OCI-LY7 (cell line): ENCODE data around the gene MRPL50. TPM values are rescaled to one million over a fixed set of nuclear protein-coding genes. Genes with fewer than 3 reads are reported as not detected.

ENCODE experiments used
- BruUV-seq: library from RNA; stranded (reverse); fragments of 400-500 nt; replicated peaks from 2 replicates; lab custom pipeline; 2021; lab: Mats Ljungman, UMichigan
- CTCF ChIA-PET: fragments of 300-600 bp; sonication (Branson Sonifier 250); formaldehyde crosslinking; loops from one replicate; lab custom pipeline; 2022; ENCODE audit warnings: antibody characterized with exemption; ENCODE audit not compliant: unreplicated experiment; lab: Charles Lee
- POLR2A ChIA-PET: fragments of 300-600 bp; sonication (Branson Sonifier 250); formaldehyde crosslinking; loops from one replicate; lab custom pipeline; 2022; ENCODE audit warnings: antibody characterized with exemption; lab: Charles Lee
- DNase-seq: peaks from one replicate; pipeline ENCODE4 v3.0.0-alpha.2; 2015; ENCODE audit warnings: low spot score
- H2AFZ ChIP-seq: fragments of 200-600 bp; sonication (generic), shearing (Covaris generic); 2 replicates; pipeline ENCODE4 v1.6.1; 2014; ENCODE audit warnings: mild to moderate bottlenecking, antibody characterized with exemption, low read length, moderate library complexity
- H3K27ac ChIP-seq: fragments of 200-600 bp; sonication (generic); 2 replicates; pipeline ENCODE4 v1.5.1; 2014; ENCODE audit warnings: mixed run types, low read depth, mild to moderate bottlenecking, moderate library complexity, low read length, inconsistent platforms; ENCODE audit not compliant: poor library complexity, severe bottlenecking
- H3K36me3 ChIP-seq: fragments of 200-600 bp; sonication (generic); 2 replicates; pipeline ENCODE4 v1.6.1; 2014; ENCODE audit warnings: mild to moderate bottlenecking, antibody characterized with exemption, low read length, moderate library complexity, mixed read lengths; ENCODE audit not compliant: insufficient read depth
- H3K4me1 ChIP-seq: fragments of 200-600 bp; sonication (generic); 2 replicates; pipeline ENCODE4 v1.5.1; 2014; ENCODE audit warnings: mild to moderate bottlenecking, low read length; ENCODE audit not compliant: insufficient read depth, poor library complexity, severe bottlenecking
- H3K4me2 ChIP-seq: fragments of 200-600 bp; sonication (generic); 2 replicates; pipeline ENCODE4 v1.6.1; 2014; ENCODE audit warnings: mild to moderate bottlenecking, low read length
- H3K4me3 ChIP-seq: fragments of 200-600 bp; sonication (generic); 2 replicates; pipeline ENCODE4 v1.5.1; 2014; ENCODE audit warnings: mild to moderate bottlenecking, low read depth, low read length; ENCODE audit not compliant: poor library complexity, severe bottlenecking
- H3K79me2 ChIP-seq: fragments of 200-600 bp; sonication (generic); 2 replicates; pipeline ENCODE4 v1.6.1; 2016; ENCODE audit warnings: low read depth, mild to moderate bottlenecking, low read length, moderate library complexity, mixed read lengths; ENCODE audit not compliant: insufficient read depth
- H3K9me2 ChIP-seq: fragments of 200-600 bp; sonication (generic); 2 replicates; pipeline ENCODE4 v1.6.1; 2016; ENCODE audit warnings: mild to moderate bottlenecking, low read length, mixed read lengths; ENCODE audit not compliant: insufficient read depth
- H3K9me3 ChIP-seq: fragments of 200-600 bp; sonication (generic); 2 replicates; pipeline ENCODE4 v1.6.1; 2014; ENCODE audit warnings: mild to moderate bottlenecking, mixed run types, low read length, mixed read lengths
- H4K20me1 ChIP-seq: fragments of 200-600 bp; sonication (generic); 2 replicates; pipeline ENCODE4 v1.6.1; 2014; ENCODE audit warnings: mild to moderate bottlenecking, antibody characterized with exemption, low read length, moderate library complexity, mixed read lengths; ENCODE audit not compliant: insufficient read depth
- CTCF ChIP-seq: fragments of 200-600 bp; sonication (generic); conservative IDR thresholded peaks from 2 replicates; pipeline ENCODE4 v1.5.1; 2014; ENCODE audit warnings: mild to moderate bottlenecking, antibody characterized with exemption, low read length, moderate library complexity, mixed read lengths
- EZH2phosphoT487 ChIP-seq: fragments of 200-600 bp; sonication (generic); IDR thresholded peaks from 2 replicates; pipeline ENCODE4 v1.6.1; 2018; ENCODE audit warnings: low read depth, borderline replicate concordance, mild to moderate bottlenecking, mixed run types, antibody characterized with exemption, low read length, moderate library complexity, mixed read lengths
- intact Hi-C: fragments of 100-400 bp; cut with micrococcal nuclease; formaldehyde crosslinking; loops from one replicate; pipeline ENCODE4 v1.10.0; 2022; ENCODE audit not compliant: unreplicated experiment
- total RNA-seq, 2 experiments: library from RNA; depleted of rRNA in 1 of 2; stranded (reverse); fragments of >200 nt in 1 of 2; shearing (Covaris generic) in 1 of 2; gene quantifications; 2 replicates each; pipeline ENCODE4 v1.2.3, GENCODE V29; 2014 to 2022

Gene MRPL50
- total RNA-seq, 2 experiments from 2014 or later = 12.8 to 18.5 TPM

- Histone ChIP-seq H3K4me2 (no peak overlapping the region), H3K4me3 (no peak overlapping the region), H3K9me3 (peaks cover 14% of the 10 kb centered on the region; the same call in 1 of the 2 replicates), H2AFZ (no peak overlapping the region), H4K20me1 (no peaks in the 10 kb centered on the region), H3K79me2 (no peaks in the 10 kb centered on the region), H3K27ac (no peak overlapping the region), H3K9me2 (no peaks in the 10 kb centered on the region), H3K4me1 (no peaks in the 10 kb centered on the region), H3K36me3 (peaks cover 70% of the 10 kb centered on the region)
- intact Hi-C loops = no loop called here
- DNase-seq = no peak
- TF ChIP-seq EZH2phosphoT487 (no peak), CTCF (no peak)
- no TSS peak for BruUV-seq
- ChIA-PET CTCF (no interaction called here), POLR2A (interaction anchor here (1.0 kb wide), 1 partner anchor 154 kb away, joined by 3 read pairs; no protein-coding TSS in a partner anchor)
These were observed 10.1 kb upstream of the MRPL50 start for GRCh38 chr9:101408374-101409078.

GRCh38 chr9:101403516-101404285, 5.3 kb upstream of the MRPL50 start:
- ChIA-PET POLR2A (interaction anchor here (1.0 to 1.7 kb wide), 4 partner anchors 9 to 28 kb away, joined by 3 to 5 read pairs (median 3); no protein-coding TSS in a partner anchor), CTCF (interaction anchor here (0.5 kb wide), 1 partner anchor 685 kb away, joined by 3 read pairs; no protein-coding TSS in a partner anchor)
- H3K4me3 ChIP-seq = no peak overlapping the region
- H3K4me1 ChIP-seq = peaks cover 19% of the 10 kb centered on the region
- no peaks in the 10 kb centered on the region for H3K9me2 ChIP-seq
- DNase-seq = no peak
- no peak overlapping the region for H2AFZ ChIP-seq
- no peaks in the 10 kb centered on the region for H4K20me1 ChIP-seq
- no peak for TF ChIP-seq CTCF
- TF ChIP-seq EZH2phosphoT487 = no peak
- intact Hi-C loops = no loop called here
- H3K27ac ChIP-seq = no peak overlapping the region
- peaks cover 17% of the 10 kb centered on the region for H3K79me2 ChIP-seq
- peaks cover 82% of the 10 kb centered on the region for H3K36me3 ChIP-seq
- peaks cover 8% of the 10 kb centered on the region; the same call in 1 of the 2 replicates for H3K9me3 ChIP-seq
- no peak overlapping the region for H3K4me2 ChIP-seq
- BruUV-seq = no TSS peak
